ENCODE results near the gene KCND2.
"Not testable (repeated sequence)": the region's sequence is repeated elsewhere in the genome, so short reads cannot be mapped to it uniquely, and the experiment has no call there.

The KCND2 gene

DNA sequence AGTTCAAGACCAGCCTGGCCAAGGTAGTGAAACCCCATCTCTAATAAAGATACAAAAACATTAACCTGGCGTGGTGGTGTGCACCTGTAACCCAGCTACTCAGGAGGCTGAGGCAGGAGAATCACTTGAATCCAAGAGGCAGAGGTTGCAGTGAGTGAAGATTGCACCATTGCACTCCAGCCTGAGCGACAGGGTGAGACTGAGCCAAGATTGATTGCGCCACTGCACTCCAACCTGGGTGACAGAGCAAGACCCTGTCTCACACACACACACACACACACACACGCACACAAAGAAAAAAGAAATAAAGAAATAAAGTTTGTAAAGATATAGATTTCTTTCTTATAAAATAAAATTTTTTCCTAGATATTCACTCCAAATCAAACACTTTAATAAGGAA, 305.7 kb downstream of the KCND2 start:
- not testable (repeated sequence) for H3K79me2 ChIP-seq (ENCODE audit: control insufficient read depth, insufficient read depth, low read length, unreplicated experiment); H2AFZ ChIP-seq (ENCODE audit: low read length, unreplicated experiment); H3K36me3 ChIP-seq (ENCODE audit: insufficient read depth, low read length); H3K27ac ChIP-seq (ENCODE audit: low read depth, low read length); H3K4me3 ChIP-seq (ENCODE audit: low read depth, low read length); H3K27me3 ChIP-seq (ENCODE audit: insufficient read depth, low read length); H3K4me1 ChIP-seq (ENCODE audit: control insufficient read depth, insufficient read depth, low read length, unreplicated experiment)

DNA sequence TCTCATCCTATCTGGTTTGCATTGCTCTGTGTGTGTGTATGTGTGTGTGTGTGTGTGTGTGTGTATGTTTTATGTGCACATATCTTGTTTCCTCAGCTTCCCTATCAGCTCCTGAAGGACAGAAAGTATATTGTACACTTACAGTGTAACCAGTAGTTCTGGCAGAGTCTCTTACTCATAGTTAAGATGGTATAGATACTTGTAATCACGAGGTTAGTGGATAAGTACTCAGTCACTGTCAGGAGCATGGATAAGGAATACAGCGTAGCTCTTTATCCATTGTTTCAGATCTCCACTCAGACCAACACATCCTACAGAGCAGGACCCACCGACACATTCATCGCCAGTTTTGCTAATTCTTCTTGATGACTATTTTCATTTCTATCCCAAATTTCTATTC, 309.9 kb downstream of the KCND2 start:
- Histone ChIP-seq H3K79me2 (ENCODE audit: control insufficient read depth, insufficient read depth, low read length, unreplicated experiment) (no peaks in the 10 kb centered on the region), H2AFZ (ENCODE audit: low read length, unreplicated experiment) (no peak overlapping the region), H3K4me3 (ENCODE audit: low read depth, low read length) (no peak overlapping the region), H3K36me3 (ENCODE audit: insufficient read depth, low read length) (no peaks in the 10 kb centered on the region), H3K27me3 (ENCODE audit: insufficient read depth, low read length) (no peaks in the 10 kb centered on the region), H3K27ac (ENCODE audit: low read depth, low read length) (no peak overlapping the region), H3K4me1 (ENCODE audit: control insufficient read depth, insufficient read depth, low read length, unreplicated experiment) (peaks cover 20% of the 10 kb centered on the region)

- peak overlapping the region; percentile 9; the same call in 1 of the 2 replicates for H3K4me3 ChIP-seq (ENCODE audit: low read depth, low read length)
- H3K27ac ChIP-seq (ENCODE audit: low read depth, low read length), result no peak overlapping the region
- H3K36me3 ChIP-seq (ENCODE audit: insufficient read depth, low read length), result no peaks in the 10 kb centered on the region
- H3K79me2 ChIP-seq (ENCODE audit: control insufficient read depth, insufficient read depth, low read length, unreplicated experiment), result no peaks in the 10 kb centered on the region
- no peaks in the 10 kb centered on the region for H3K27me3 ChIP-seq (ENCODE audit: insufficient read depth, low read length)
- H3K4me1 ChIP-seq (ENCODE audit: control insufficient read depth, insufficient read depth, low read length, unreplicated experiment), result peaks cover 20% of the 10 kb centered on the region
- no peak overlapping the region for H2AFZ ChIP-seq (ENCODE audit: low read length, unreplicated experiment)
These were observed 311.1 kb downstream of the KCND2 start for GRCh38 chr7:120583899-120584586.

DNA sequence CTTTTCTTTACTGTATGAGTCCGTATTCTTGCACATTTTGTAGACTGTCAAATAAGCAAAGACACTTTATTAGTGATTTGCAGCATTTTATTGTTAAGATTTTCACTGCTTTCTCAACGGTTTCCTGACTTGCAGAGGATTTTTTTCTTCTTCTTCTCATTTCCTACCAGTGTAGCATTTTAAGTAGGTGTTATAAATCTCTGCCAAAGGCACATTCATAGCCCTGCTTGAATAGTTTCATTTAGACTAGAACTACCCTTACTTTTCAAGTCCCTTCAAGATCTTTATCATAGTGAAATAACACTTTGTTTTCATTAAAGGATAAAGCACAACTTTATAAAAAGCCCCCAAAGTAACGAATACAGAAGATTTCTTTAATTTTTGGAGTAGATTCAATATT, 313.6 kb downstream of the KCND2 start:
- H3K36me3 ChIP-seq (ENCODE audit: insufficient read depth, low read length), result no peaks in the 10 kb centered on the region
- H3K79me2 ChIP-seq (ENCODE audit: control insufficient read depth, insufficient read depth, low read length, unreplicated experiment), result no peaks in the 10 kb centered on the region
- peaks cover 20% of the 10 kb centered on the region for H3K4me1 ChIP-seq (ENCODE audit: control insufficient read depth, insufficient read depth, low read length, unreplicated experiment)
- no peak overlapping the region for H3K27ac ChIP-seq (ENCODE audit: low read depth, low read length)
- H2AFZ ChIP-seq (ENCODE audit: low read length, unreplicated experiment), result no peak overlapping the region
- no peak overlapping the region for H3K4me3 ChIP-seq (ENCODE audit: low read depth, low read length)
- H3K27me3 ChIP-seq (ENCODE audit: insufficient read depth, low read length), result no peaks in the 10 kb centered on the region

GRCh38 chr7:120587243-120587642, 314.3 kb downstream of the KCND2 start:
- H3K4me1 ChIP-seq (ENCODE audit: control insufficient read depth, insufficient read depth, low read length, unreplicated experiment), result peaks cover 20% of the 10 kb centered on the region
- H3K36me3 ChIP-seq (ENCODE audit: insufficient read depth, low read length), result no peaks in the 10 kb centered on the region
- no peak overlapping the region for H3K4me3 ChIP-seq (ENCODE audit: low read depth, low read length)
- no peak overlapping the region for H3K27ac ChIP-seq (ENCODE audit: low read depth, low read length)
- no peaks in the 10 kb centered on the region for H3K27me3 ChIP-seq (ENCODE audit: insufficient read depth, low read length)
- H2AFZ ChIP-seq (ENCODE audit: low read length, unreplicated experiment), result no peak overlapping the region
- no peaks in the 10 kb centered on the region for H3K79me2 ChIP-seq (ENCODE audit: control insufficient read depth, insufficient read depth, low read length, unreplicated experiment)

- Histone ChIP-seq H3K79me2 (ENCODE audit: control insufficient read depth, insufficient read depth, low read length, unreplicated experiment) (no peaks in the 10 kb centered on the region), H2AFZ (ENCODE audit: low read length, unreplicated experiment) (no peak overlapping the region), H3K27me3 (ENCODE audit: insufficient read depth, low read length) (no peaks in the 10 kb centered on the region), H3K4me1 (ENCODE audit: control insufficient read depth, insufficient read depth, low read length, unreplicated experiment) (peaks cover 16% of the 10 kb centered on the region), H3K36me3 (ENCODE audit: insufficient read depth, low read length) (no peaks in the 10 kb centered on the region), H3K27ac (ENCODE audit: low read depth, low read length) (no peak overlapping the region), H3K4me3 (ENCODE audit: low read depth, low read length) (no peak overlapping the region)
These were observed 315.4 kb downstream of the KCND2 start for GRCh38 chr7:120588416-120588815.

DNA sequence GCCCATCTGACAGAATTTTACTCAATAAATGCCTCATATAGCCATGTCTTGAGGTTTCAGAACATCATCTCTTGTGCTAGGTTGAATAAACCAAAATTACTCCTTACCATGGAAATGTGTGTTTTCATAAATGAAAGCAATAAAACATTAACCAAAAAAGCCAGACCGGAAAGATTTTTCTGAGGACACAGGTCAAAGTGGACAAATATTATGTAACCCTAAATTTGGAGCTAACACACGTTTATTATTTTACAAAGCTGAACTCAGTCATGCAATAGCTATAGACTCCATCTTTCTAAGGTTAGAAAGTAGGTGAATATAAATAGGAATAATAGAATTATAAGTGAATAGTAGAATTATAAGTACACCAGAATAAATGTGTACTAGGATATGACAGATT, 315.9 kb downstream of the KCND2 start:
- no peaks in the 10 kb centered on the region for H3K36me3 ChIP-seq (ENCODE audit: insufficient read depth, low read length)
- no peak overlapping the region for H3K27ac ChIP-seq (ENCODE audit: low read depth, low read length)
- H3K4me1 ChIP-seq (ENCODE audit: control insufficient read depth, insufficient read depth, low read length, unreplicated experiment), result peaks cover 11% of the 10 kb centered on the region
- no peak overlapping the region for H3K4me3 ChIP-seq (ENCODE audit: low read depth, low read length)
- no peaks in the 10 kb centered on the region for H3K27me3 ChIP-seq (ENCODE audit: insufficient read depth, low read length)
- H3K79me2 ChIP-seq (ENCODE audit: control insufficient read depth, insufficient read depth, low read length, unreplicated experiment), result no peaks in the 10 kb centered on the region
- no peak overlapping the region for H2AFZ ChIP-seq (ENCODE audit: low read length, unreplicated experiment)

DNA sequence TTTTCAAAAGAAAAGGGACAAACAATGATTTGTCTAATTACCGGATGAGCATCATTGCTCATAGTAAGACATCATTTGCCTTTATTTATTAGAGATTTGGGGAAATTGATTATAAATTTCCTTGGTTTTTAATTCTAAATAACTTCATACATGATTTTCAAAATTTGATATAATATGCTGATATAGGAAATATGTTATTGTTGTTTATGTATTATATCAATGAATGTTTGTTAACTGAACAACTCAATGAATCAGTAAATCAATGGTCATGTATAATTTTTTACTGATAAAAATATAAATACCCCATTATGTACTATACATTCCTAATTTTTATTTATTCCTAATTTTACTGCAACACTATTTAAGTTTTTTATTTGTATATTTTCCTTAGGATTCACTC, 327.6 kb downstream of the KCND2 start:
- no peak overlapping the region for H2AFZ ChIP-seq (ENCODE audit: low read length, unreplicated experiment)
- H3K79me2 ChIP-seq (ENCODE audit: control insufficient read depth, insufficient read depth, low read length, unreplicated experiment), result no peaks in the 10 kb centered on the region
- no peaks in the 10 kb centered on the region for H3K36me3 ChIP-seq (ENCODE audit: insufficient read depth, low read length)
- no peak overlapping the region for H3K27ac ChIP-seq (ENCODE audit: low read depth, low read length)
- H3K27me3 ChIP-seq (ENCODE audit: insufficient read depth, low read length), result no peaks in the 10 kb centered on the region
- H3K4me3 ChIP-seq (ENCODE audit: low read depth, low read length), result no peak overlapping the region
- H3K4me1 ChIP-seq (ENCODE audit: control insufficient read depth, insufficient read depth, low read length, unreplicated experiment), result no peaks in the 10 kb centered on the region

DNA sequence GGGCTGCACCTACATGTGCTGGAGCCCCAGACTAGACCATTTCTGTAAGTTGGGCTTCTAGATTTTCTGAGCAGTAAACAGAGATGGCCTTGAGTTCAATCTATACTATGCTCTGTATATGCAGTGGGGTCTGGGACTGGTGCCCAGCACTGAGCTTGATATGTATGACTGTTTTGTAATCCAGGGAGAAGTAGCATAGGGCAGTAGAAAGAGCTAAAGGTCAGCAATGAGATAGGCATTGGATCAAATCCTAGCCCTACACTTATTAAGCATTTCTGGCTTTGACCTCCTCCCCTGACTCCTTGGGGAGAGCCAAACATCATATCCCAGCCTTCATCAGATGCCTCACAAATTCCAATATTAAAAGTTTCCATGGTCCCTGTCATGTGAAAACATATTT, 330.4 kb downstream of the KCND2 start:
- Histone ChIP-seq H3K27me3 (ENCODE audit: insufficient read depth, low read length) (no peaks in the 10 kb centered on the region), H3K79me2 (ENCODE audit: control insufficient read depth, insufficient read depth, low read length, unreplicated experiment) (no peaks in the 10 kb centered on the region), H3K4me3 (ENCODE audit: low read depth, low read length) (no peak overlapping the region), H3K27ac (ENCODE audit: low read depth, low read length) (no peak overlapping the region), H3K36me3 (ENCODE audit: insufficient read depth, low read length) (no peaks in the 10 kb centered on the region), H3K4me1 (ENCODE audit: control insufficient read depth, insufficient read depth, low read length, unreplicated experiment) (no peaks in the 10 kb centered on the region), H2AFZ (ENCODE audit: low read length, unreplicated experiment) (no peak overlapping the region)

- no peak overlapping the region for H2AFZ ChIP-seq (ENCODE audit: low read length, unreplicated experiment)
- no peaks in the 10 kb centered on the region for H3K36me3 ChIP-seq (ENCODE audit: insufficient read depth, low read length)
- H3K27me3 ChIP-seq (ENCODE audit: insufficient read depth, low read length), result no peaks in the 10 kb centered on the region
- H3K79me2 ChIP-seq (ENCODE audit: control insufficient read depth, insufficient read depth, low read length, unreplicated experiment), result no peaks in the 10 kb centered on the region
- H3K4me1 ChIP-seq (ENCODE audit: control insufficient read depth, insufficient read depth, low read length, unreplicated experiment), result no peaks in the 10 kb centered on the region
- H3K27ac ChIP-seq (ENCODE audit: low read depth, low read length), result no peak overlapping the region
- no peak overlapping the region for H3K4me3 ChIP-seq (ENCODE audit: low read depth, low read length)
These were observed 336.3 kb downstream of the KCND2 start for GRCh38 chr7:120609136-120609753.

- Histone ChIP-seq H3K79me2 (ENCODE audit: control insufficient read depth, insufficient read depth, low read length, unreplicated experiment) (no peaks in the 10 kb centered on the region), H2AFZ (ENCODE audit: low read length, unreplicated experiment) (no peak overlapping the region), H3K27ac (ENCODE audit: low read depth, low read length) (no peak overlapping the region), H3K36me3 (ENCODE audit: insufficient read depth, low read length) (no peaks in the 10 kb centered on the region), H3K27me3 (ENCODE audit: insufficient read depth, low read length) (no peaks in the 10 kb centered on the region), H3K4me1 (ENCODE audit: control insufficient read depth, insufficient read depth, low read length, unreplicated experiment) (no peaks in the 10 kb centered on the region), H3K4me3 (ENCODE audit: low read depth, low read length) (no peak overlapping the region)
These were observed 339.0 kb downstream of the KCND2 start for GRCh38 chr7:120611975-120612374.

Data from ACC112 (cell line).